Transverse colon (tissue), 4 donors: ENCODE results near the gene FAIM2. TPM values are rescaled to one million over a fixed set of nuclear protein-coding genes. Genes with fewer than 3 reads are reported as not detected.

ENCODE experiments used
- DNase-seq: peaks from one replicate; pipeline ENCODE4 v3.0.0-alpha.2; 2019
- H3K27ac ChIP-seq, 4 donors: fragments of 200-600 bp; sonication (generic); 2 replicates each; pipeline ENCODE4 v1.5.1; 2016 to 2018; ENCODE audit warnings: inconsistent platforms in 4 of 4
- H3K27me3 ChIP-seq: fragments of 200-600 bp; sonication (generic); 2 replicates; pipeline ENCODE4 v1.5.1; 2017; ENCODE audit warnings: inconsistent platforms
- H3K36me3 ChIP-seq, 4 donors: fragments of 200-600 bp; sonication (generic); 2 replicates each; pipeline ENCODE4 v1.5.1; 2017 to 2019; ENCODE audit warnings: inconsistent platforms in 4 of 4
- H3K4me1 ChIP-seq, 4 donors: fragments of 200-600 bp; sonication (generic); 2 replicates each; pipeline ENCODE4 v1.5.1; 2017 to 2020; ENCODE audit warnings: inconsistent platforms in 4 of 4
- H3K4me3 ChIP-seq, 4 donors: fragments of 200-600 bp; sonication (generic); 1 replicate in 1 of 4; 2 replicates in 3 of 4; pipeline versions ENCODE4 v1.5.1 to v1.6.1; 2017 to 2019; ENCODE audit warnings: inconsistent platforms in 4 of 4
- H3K9me3 ChIP-seq, 2 donors: fragments of 200-600 bp; sonication (generic); 2 replicates each; pipeline ENCODE4 v1.5.1; 2017 to 2019; ENCODE audit warnings: inconsistent platforms in 2 of 2
- CTCF ChIP-seq, 5 experiments: fragments of 200-600 bp in 3 of 5; fragments of 450-650 bp in 2 of 5; sonication (generic) in 3 of 5; IDR thresholded peaks; 1 replicate in 2 of 5; 2 replicates in 3 of 5; pipeline ENCODE4 v1.5.1; 2016 to 2017; ENCODE audit warnings: antibody characterized with exemption in 5 of 5, inconsistent platforms in 3 of 5, mild to moderate bottlenecking in 2 of 5, moderate library complexity in 1 of 5
- EP300 ChIP-seq: sonication (generic); formaldehyde crosslinking; IDR thresholded peaks from one replicate; pipeline ENCODE4 v1.6.1; 2017; ENCODE audit warnings: antibody characterized with exemption, low read depth
- POLR2A ChIP-seq: fragments of 450-650 bp; IDR thresholded peaks from one replicate; pipeline ENCODE4 v1.6.1; 2016; ENCODE audit warnings: antibody characterized with exemption, mild to moderate bottlenecking, moderate library complexity
- POLR2AphosphoS5 ChIP-seq, 3 donors: sonication (generic); formaldehyde crosslinking; IDR thresholded peaks; one replicate each; pipeline ENCODE4 v1.6.1; 2016; ENCODE audit warnings: antibody characterized with exemption in 3 of 3
- WGBS, 2 donors: methylation state at CpG; one replicate each; pipeline ENCODE4 v1.1.5; 2018; ENCODE audit warnings: low coverage in 1 of 2; 5-methylcytosine and 5-hydroxymethylcytosine counted together
- in situ Hi-C, 4 donors: fragments of 200-750 bp; cut with MboI; loops; one replicate each; pipeline versions ENCODE4 v1.15.0 to v1.15.1; 2017; ENCODE audit warnings: low sequenced_read_pairs in 3 of 4, low pct_ligation_motif_present in 1 of 4, low pct_unique_long_range_greater_than_20kb in 1 of 4
- intact Hi-C: fragments of 100-400 bp; cut with DNase I; formaldehyde crosslinking; loops from one replicate; pipeline ENCODE4 v1.15.1; 2023; ENCODE audit warnings: low total_unique reads
- total RNA-seq, 4 donors: library from RNA; depleted of rRNA; stranded (reverse); fragments of >200 nt; gene quantifications; one replicate each; pipeline ENCODE4 v1.1.0, GENCODE V29; 2016

The FAIM2 gene
- total RNA-seq, 4 donors from 2014 or later, result 1.5 to 2.8 (median 2.5) TPM

- no peaks in the 10 kb centered on the region for H3K9me3 ChIP-seq
- TF ChIP-seq POLR2A, result no peak
- TF ChIP-seq POLR2AphosphoS5 (IDR thresholded peaks at IDR 0.05), result no peak
- TF ChIP-seq EP300, result no peak
- TF ChIP-seq CTCF (IDR thresholded peaks at IDR 0.05), result no peak
- intact Hi-C loops (no loop called here), in situ Hi-C loops (loop anchor here in 2 of 4 donors (25.0 kb wide), 1 partner anchor 192 kb away; the partner anchor contains the start of gene ASIC1 (in 2 of the 2))
- WGBS, 2 donors, result 81 to 94% methylated on average over 3 to 13 of the region's 14 CpGs
- peaks cover 3 to 19% (median 7%) of the 10 kb centered on the region in 4 donors for H3K4me1 ChIP-seq
- H3K36me3 ChIP-seq, result no peaks in the 10 kb centered on the region
- no peak for DNase-seq
- no peak overlapping the region for H3K4me3 ChIP-seq
- H3K27ac ChIP-seq, result peak overlapping the region; percentile 21 to 57 (median 36)
- H3K27me3 ChIP-seq, result no peaks in the 10 kb centered on the region
Measured at GRCh38 chr12:49869816-49870500, 33.7 kb downstream of the FAIM2 start.

GRCh38 chr12:49868952-49869815 lies 34.5 kb downstream of the FAIM2 start:
- H3K4me1 ChIP-seq, result peaks cover 3 to 19% (median 7%) of the 10 kb centered on the region in 4 donors
- no peaks in the 10 kb centered on the region for H3K36me3 ChIP-seq
- peak; percentile 46 for DNase-seq
- TF ChIP-seq POLR2A (no peak), CTCF (IDR thresholded peaks at IDR 0.05) (no peak), POLR2AphosphoS5 (IDR thresholded peaks at IDR 0.05) (peak in 2 of 3 donors; percentile 9 to 14)
- 36 to 40% methylated on average over 1 to 16 of the region's 16 CpGs for WGBS, 2 donors
- intact Hi-C loops, result no loop called here
- in situ Hi-C loops, result loop anchor here in 2 of 4 donors (25.0 kb wide), 1 partner anchor 193 kb away; the partner anchor contains the start of gene ASIC1 (in 2 of the 2)
- H3K9me3 ChIP-seq, result no peaks in the 10 kb centered on the region
- no peak overlapping the region for H3K4me3 ChIP-seq
- H3K27me3 ChIP-seq, result no peaks in the 10 kb centered on the region
- H3K27ac ChIP-seq, result peak overlapping the region; percentile 21 to 57 (median 48)

- H3K4me1 ChIP-seq, result peaks cover 3 to 19% (median 7%) of the 10 kb centered on the region in 4 donors
- 90 to 96% methylated on average over 4 to 16 of the region's 16 CpGs for WGBS, 2 donors
- no peaks in the 10 kb centered on the region for H3K9me3 ChIP-seq
- H3K4me3 ChIP-seq, result no peak overlapping the region
- TF ChIP-seq EP300 (no peak), POLR2AphosphoS5 (IDR thresholded peaks at IDR 0.05) (no peak), POLR2A (no peak), CTCF (IDR thresholded peaks at IDR 0.05) (no peak)
- intact Hi-C loops (no loop called here), in situ Hi-C loops (loop anchor here in 2 of 4 donors (25.0 kb wide), 1 partner anchor 194 kb away; the partner anchor contains the start of gene ASIC1 (in 2 of the 2))
- H3K27me3 ChIP-seq, result no peaks in the 10 kb centered on the region
- DNase-seq, result no peak
- no peaks in the 10 kb centered on the region for H3K36me3 ChIP-seq
- peak overlapping the region; percentile 21 to 57 (median 38) for H3K27ac ChIP-seq
Measured at GRCh38 chr12:49868449-49868848, 35.3 kb downstream of the FAIM2 start.
